ENCODE measurements around the gene SIL1.

SIL1 gene

GRCh38 chr5:138978080-138978479 is 220.1 kb downstream of the SIL1 start:
- Histone ChIP-seq H3K27me3 (ENCODE audit: insufficient read depth, low read length) (no peaks in the 10 kb centered on the region), H3K27ac (ENCODE audit: low read depth, low read length) (no peak overlapping the region), H3K9me3 (ENCODE audit: insufficient read depth, low read depth, low read length) (no peaks in the 10 kb centered on the region), H3K9ac (ENCODE audit: low read depth, low read length) (no peak overlapping the region), H3K36me3 (ENCODE audit: insufficient read depth, low read length) (no peaks in the 10 kb centered on the region), H3K4me3 (ENCODE audit: low read length) (no peak overlapping the region), H3K4me1 (ENCODE audit: insufficient read depth, low read length) (peaks cover 11% of the 10 kb centered on the region)
- 71% methylated on average over 1 of the region's 1 CpG for WGBS

- no peak overlapping the region for H3K4me3 ChIP-seq (ENCODE audit: low read length)
- no peaks in the 10 kb centered on the region for H3K9me3 ChIP-seq (ENCODE audit: insufficient read depth, low read depth, low read length)
- H3K36me3 ChIP-seq (ENCODE audit: insufficient read depth, low read length), result no peaks in the 10 kb centered on the region
- H3K4me1 ChIP-seq (ENCODE audit: insufficient read depth, low read length), result peaks cover 11% of the 10 kb centered on the region
- WGBS, result 91% methylated on average over 10 of the region's 10 CpGs
- no peaks in the 10 kb centered on the region for H3K27me3 ChIP-seq (ENCODE audit: insufficient read depth, low read length)
- H3K9ac ChIP-seq (ENCODE audit: low read depth, low read length), result no peak overlapping the region
- H3K27ac ChIP-seq (ENCODE audit: low read depth, low read length), result no peak overlapping the region
Measured at GRCh38 chr5:138975098-138975847, 222.9 kb downstream of the SIL1 start.

- peaks cover 11% of the 10 kb centered on the region for H3K4me1 ChIP-seq (ENCODE audit: insufficient read depth, low read length)
- H3K27ac ChIP-seq (ENCODE audit: low read depth, low read length), result no peak overlapping the region
- H3K9me3 ChIP-seq (ENCODE audit: insufficient read depth, low read depth, low read length), result no peaks in the 10 kb centered on the region
- no peaks in the 10 kb centered on the region for H3K27me3 ChIP-seq (ENCODE audit: insufficient read depth, low read length)
- no peak overlapping the region for H3K4me3 ChIP-seq (ENCODE audit: low read length)
- WGBS, result 89% methylated on average over 7 of the region's 8 CpGs
- no peak overlapping the region for H3K9ac ChIP-seq (ENCODE audit: low read depth, low read length)
- no peaks in the 10 kb centered on the region for H3K36me3 ChIP-seq (ENCODE audit: insufficient read depth, low read length)
Measured at GRCh38 chr5:138974227-138975063, 223.7 kb downstream of the SIL1 start.

- Histone ChIP-seq H3K9ac (ENCODE audit: low read depth, low read length) (no peak overlapping the region), H3K27me3 (ENCODE audit: insufficient read depth, low read length) (no peaks in the 10 kb centered on the region), H3K9me3 (ENCODE audit: insufficient read depth, low read depth, low read length) (no peaks in the 10 kb centered on the region), H3K36me3 (ENCODE audit: insufficient read depth, low read length) (no peaks in the 10 kb centered on the region), H3K27ac (ENCODE audit: low read depth, low read length) (no peak overlapping the region), H3K4me1 (ENCODE audit: insufficient read depth, low read length) (peaks cover 6% of the 10 kb centered on the region), H3K4me3 (ENCODE audit: low read length) (no peak overlapping the region)
- 87% methylated on average over 4 of the region's 4 CpGs for WGBS
Measured at GRCh38 chr5:138972836-138973235, 225.3 kb downstream of the SIL1 start.

DNA sequence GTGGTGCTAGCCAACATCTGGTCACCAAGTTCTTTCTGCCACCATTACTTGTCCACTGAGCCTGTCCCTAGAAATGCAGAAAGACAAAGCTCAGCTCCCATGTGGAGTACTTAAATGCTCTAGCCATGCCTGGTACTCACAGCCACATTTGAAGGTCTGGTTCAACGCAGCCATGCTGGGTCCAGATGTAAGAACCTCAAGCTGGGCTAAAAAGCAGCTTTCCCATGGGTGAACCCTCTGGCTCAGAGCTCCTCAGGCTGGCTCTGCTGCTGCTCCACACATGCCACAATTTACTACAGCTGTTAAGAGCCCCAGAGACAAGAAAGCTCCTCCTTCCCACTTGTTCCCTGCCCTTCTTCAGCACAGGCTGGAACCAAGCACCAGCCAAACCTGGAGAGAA is 225.9 kb downstream of the SIL1 start:
- H3K9ac ChIP-seq (ENCODE audit: low read depth, low read length), result no peak overlapping the region
- H3K36me3 ChIP-seq (ENCODE audit: insufficient read depth, low read length), result no peaks in the 10 kb centered on the region
- no peak overlapping the region for H3K4me3 ChIP-seq (ENCODE audit: low read length)
- no peaks in the 10 kb centered on the region for H3K4me1 ChIP-seq (ENCODE audit: insufficient read depth, low read length)
- no peaks in the 10 kb centered on the region for H3K27me3 ChIP-seq (ENCODE audit: insufficient read depth, low read length)
- H3K27ac ChIP-seq (ENCODE audit: low read depth, low read length), result no peak overlapping the region
- no peaks in the 10 kb centered on the region for H3K9me3 ChIP-seq (ENCODE audit: insufficient read depth, low read depth, low read length)
- 93% methylated on average over 1 of the region's 1 CpG for WGBS

GRCh38 chr5:138969323-138970002 is 228.7 kb downstream of the SIL1 start:
- Histone ChIP-seq H3K27ac (ENCODE audit: low read depth, low read length) (no peak overlapping the region), H3K4me1 (ENCODE audit: insufficient read depth, low read length) (peaks cover 7% of the 10 kb centered on the region; the same call in 1 of the 2 replicates), H3K9ac (ENCODE audit: low read depth, low read length) (no peak overlapping the region), H3K36me3 (ENCODE audit: insufficient read depth, low read length) (no peaks in the 10 kb centered on the region), H3K4me3 (ENCODE audit: low read length) (no peak overlapping the region), H3K9me3 (ENCODE audit: insufficient read depth, low read depth, low read length) (no peaks in the 10 kb centered on the region), H3K27me3 (ENCODE audit: insufficient read depth, low read length) (no peaks in the 10 kb centered on the region)
- WGBS, result 93% methylated on average over 5 of the region's 5 CpGs

DNA sequence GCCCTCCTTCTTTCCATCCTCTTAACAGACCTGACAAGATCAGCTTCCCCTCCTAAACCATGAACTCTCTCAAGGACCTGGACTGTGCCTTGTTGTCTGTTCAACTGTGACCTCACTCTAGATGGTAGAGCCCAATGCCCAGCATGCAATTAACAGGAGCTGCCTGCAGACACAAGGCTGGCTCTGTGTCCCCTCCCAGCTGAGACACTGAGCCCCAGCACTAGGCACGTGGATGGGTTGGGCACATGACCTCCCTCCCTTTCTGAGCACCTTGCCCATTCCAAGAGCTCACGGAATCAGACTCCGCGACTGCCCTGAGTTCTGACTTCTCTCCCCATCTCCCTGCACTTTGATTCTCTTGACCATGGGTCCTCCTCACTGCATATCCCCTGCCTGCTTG is 229.6 kb downstream of the SIL1 start:
- peaks cover 16% of the 10 kb centered on the region for H3K4me1 ChIP-seq (ENCODE audit: insufficient read depth, low read length)
- H3K27ac ChIP-seq (ENCODE audit: low read depth, low read length), result no peak overlapping the region
- no peaks in the 10 kb centered on the region for H3K9me3 ChIP-seq (ENCODE audit: insufficient read depth, low read depth, low read length)
- 88% methylated on average over 4 of the region's 4 CpGs for WGBS
- no peak overlapping the region for H3K9ac ChIP-seq (ENCODE audit: low read depth, low read length)
- H3K36me3 ChIP-seq (ENCODE audit: insufficient read depth, low read length), result no peaks in the 10 kb centered on the region
- no peak overlapping the region for H3K4me3 ChIP-seq (ENCODE audit: low read length)
- no peaks in the 10 kb centered on the region for H3K27me3 ChIP-seq (ENCODE audit: insufficient read depth, low read length)

DNA sequence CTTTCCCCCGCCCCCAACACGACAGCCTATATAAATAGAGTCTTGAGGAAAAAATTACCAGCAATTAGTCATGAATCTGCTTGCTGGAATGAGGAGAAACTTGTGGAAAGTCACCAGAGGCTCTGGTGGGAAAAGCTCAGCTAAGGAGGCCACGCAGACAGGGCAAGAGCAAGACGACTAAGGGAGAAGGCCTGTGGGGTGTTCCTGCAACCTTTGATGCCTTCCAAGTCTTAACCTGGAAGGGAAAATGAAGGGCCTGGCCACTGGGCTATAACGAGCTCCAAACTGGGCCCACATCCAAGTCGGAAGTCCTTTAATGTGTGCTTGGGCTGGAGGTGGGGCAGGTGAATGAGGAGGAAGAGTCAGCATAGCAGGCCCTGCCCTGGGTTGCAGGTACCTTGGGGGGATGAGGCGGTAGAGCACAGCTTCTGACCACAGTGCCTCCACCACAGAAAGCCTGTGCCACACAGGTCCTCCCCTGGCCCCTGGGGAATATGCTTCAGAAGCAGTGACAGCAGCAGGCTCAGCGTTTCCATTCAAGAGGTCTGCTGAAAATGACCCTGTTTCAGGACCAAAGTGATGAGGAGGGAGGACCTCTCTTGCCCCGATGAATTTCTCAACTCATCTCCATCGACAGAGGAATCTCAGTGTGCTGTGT is 230.2 kb downstream of the SIL1 start:
- no peak overlapping the region for H3K9ac ChIP-seq (ENCODE audit: low read depth, low read length)
- no peak overlapping the region for H3K4me3 ChIP-seq (ENCODE audit: low read length)
- no peaks in the 10 kb centered on the region for H3K9me3 ChIP-seq (ENCODE audit: insufficient read depth, low read depth, low read length)
- no peak overlapping the region for H3K27ac ChIP-seq (ENCODE audit: low read depth, low read length)
- H3K36me3 ChIP-seq (ENCODE audit: insufficient read depth, low read length), result no peaks in the 10 kb centered on the region
- WGBS, result 93% methylated on average over 10 of the region's 10 CpGs
- no peaks in the 10 kb centered on the region for H3K27me3 ChIP-seq (ENCODE audit: insufficient read depth, low read length)
- peaks cover 23% of the 10 kb centered on the region for H3K4me1 ChIP-seq (ENCODE audit: insufficient read depth, low read length)

- Histone ChIP-seq H3K9me3 (ENCODE audit: insufficient read depth, low read depth, low read length) (no peaks in the 10 kb centered on the region), H3K4me3 (ENCODE audit: low read length) (no peak overlapping the region), H3K27me3 (ENCODE audit: insufficient read depth, low read length) (no peaks in the 10 kb centered on the region), H3K36me3 (ENCODE audit: insufficient read depth, low read length) (no peaks in the 10 kb centered on the region), H3K9ac (ENCODE audit: low read depth, low read length) (no peak overlapping the region), H3K4me1 (ENCODE audit: insufficient read depth, low read length) (peaks cover 38% of the 10 kb centered on the region), H3K27ac (ENCODE audit: low read depth, low read length) (no peak overlapping the region)
- 96% methylated on average over 10 of the region's 10 CpGs for WGBS
Measured at GRCh38 chr5:138966236-138966985, 231.8 kb downstream of the SIL1 start.

DNA sequence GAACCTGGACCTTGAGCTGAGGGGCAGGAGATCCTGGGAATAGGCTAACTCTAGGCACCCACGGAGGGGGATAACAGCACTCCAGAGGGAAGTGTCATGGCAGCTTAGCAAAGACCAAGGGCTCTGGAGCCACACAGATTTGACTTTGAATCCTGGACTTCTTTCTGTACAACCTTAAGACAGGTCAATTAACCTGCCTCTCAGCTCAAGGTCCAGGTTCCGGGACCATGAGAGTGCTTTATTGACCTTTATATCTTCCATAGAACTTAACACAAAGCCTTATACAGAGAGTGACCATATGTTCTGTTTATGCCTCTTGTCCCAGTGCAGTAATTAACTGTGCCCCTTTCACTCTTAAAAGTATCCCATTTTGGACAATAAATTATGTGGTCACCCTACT is 232.5 kb downstream of the SIL1 start:
- peaks cover 40% of the 10 kb centered on the region for H3K4me1 ChIP-seq (ENCODE audit: insufficient read depth, low read length)
- no peak overlapping the region for H3K27ac ChIP-seq (ENCODE audit: low read depth, low read length)
- H3K9me3 ChIP-seq (ENCODE audit: insufficient read depth, low read depth, low read length), result no peaks in the 10 kb centered on the region
- H3K27me3 ChIP-seq (ENCODE audit: insufficient read depth, low read length), result no peaks in the 10 kb centered on the region
- 93% methylated on average over 2 of the region's 2 CpGs for WGBS
- no peaks in the 10 kb centered on the region for H3K36me3 ChIP-seq (ENCODE audit: insufficient read depth, low read length)
- H3K4me3 ChIP-seq (ENCODE audit: low read length), result no peak overlapping the region
- no peak overlapping the region for H3K9ac ChIP-seq (ENCODE audit: low read depth, low read length)
